Ascending aorta (tissue), 2 donors: ENCODE data around the gene PRKAR1B. TPM values are rescaled to one million over a fixed set of nuclear protein-coding genes. Genes with fewer than 3 reads are reported as not detected.
A peak's percentile ranks its signal among the peaks of the same experiment; 100 is the strongest.

Source experiments
- DNase-seq, 2 donors: peaks; one replicate each; pipeline ENCODE4 v3.0.0-alpha.2; 2019; ENCODE audit warnings: low spot score in 2 of 2
- H3K27ac ChIP-seq, 2 donors: fragments of 200-600 bp; sonication (generic); one replicate each; pipeline ENCODE4 v1.5.1; 2016 to 2017; ENCODE audit warnings: mild to moderate bottlenecking in 1 of 2
- H3K27me3 ChIP-seq: fragments of 200-600 bp; sonication (generic); one replicate; pipeline ENCODE4 v1.5.1; 2017
- H3K36me3 ChIP-seq, 2 donors: fragments of 200-600 bp; sonication (generic); one replicate each; pipeline ENCODE4 v1.5.1; 2016
- H3K4me1 ChIP-seq, 2 donors: fragments of 200-600 bp; sonication (generic); one replicate each; pipeline ENCODE4 v1.5.1; 2016 to 2017; ENCODE audit warnings: mild to moderate bottlenecking in 1 of 2
- H3K4me3 ChIP-seq, 2 donors: fragments of 200-600 bp; sonication (generic); one replicate each; pipeline ENCODE4 v1.5.1; 2016 to 2017; ENCODE audit warnings: mild to moderate bottlenecking in 1 of 2
- H3K9me3 ChIP-seq, 2 donors: fragments of 200-600 bp; sonication (generic); one replicate each; pipeline ENCODE4 v1.5.1; 2016
- intact Hi-C: fragments of 100-400 bp; cut with DNase I; formaldehyde crosslinking; loops from one replicate; pipeline ENCODE4 v1.15.1; 2023
- total RNA-seq: library from RNA; depleted of rRNA; stranded (reverse); fragments of >200 nt; gene quantifications from one replicate; pipeline ENCODE4 v1.1.0, GENCODE V29; 2016
- TF ChIP-seq, protein P1 (sequence below), 3 experiments: fragments of 200-600 bp in 2 of 3; fragments of 450-650 bp in 1 of 3; sonication (generic) in 2 of 3; IDR thresholded peaks; one replicate each; pipeline ENCODE4 v1.5.1; 2016 to 2019; ENCODE audit warnings: antibody characterized with exemption in 3 of 3, mild to moderate bottlenecking in 1 of 3, moderate library complexity in 1 of 3

PRKAR1B gene
- total RNA-seq, 1 donor from 2014 or later = 13.0 TPM

DNA sequence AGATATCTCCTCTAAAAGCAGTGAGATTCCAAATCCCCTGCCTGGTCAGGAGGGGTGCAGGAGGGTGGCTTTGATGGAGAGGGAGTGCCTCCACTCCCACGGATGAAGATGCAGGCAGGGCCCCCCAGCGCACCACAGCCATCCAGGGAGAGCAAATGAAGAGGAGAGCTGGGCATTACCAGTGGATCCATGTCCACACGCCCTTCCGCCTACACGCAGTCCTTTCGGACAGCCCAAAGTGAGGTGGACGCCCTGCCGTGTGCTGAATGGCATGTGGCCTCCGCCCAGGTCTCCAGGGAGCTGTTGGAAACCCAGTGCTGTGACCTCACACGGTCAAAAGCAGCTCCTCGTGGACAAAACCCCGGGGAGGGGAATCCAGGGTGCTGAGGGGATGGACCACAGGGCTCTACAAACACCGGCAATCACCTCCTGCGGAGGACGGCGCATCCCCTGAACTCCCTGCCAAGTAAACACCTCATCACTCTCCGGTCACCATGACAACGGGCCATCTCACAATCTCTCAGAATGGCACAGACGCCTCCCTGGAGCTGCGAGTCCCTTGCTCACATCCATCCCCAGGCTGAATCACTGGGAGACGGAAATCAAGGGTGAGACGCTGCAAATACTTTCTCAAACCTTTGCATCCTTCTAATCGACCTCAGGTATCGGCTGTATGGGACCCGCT lies 35.6 kb downstream of the PRKAR1B start:
- intact Hi-C loops = no loop called here
- Histone ChIP-seq H3K27ac (no peak overlapping the region), H3K9me3 (peaks cover 0 to 17% of the 10 kb centered on the region in 2 donors), H3K27me3 (no peaks in the 10 kb centered on the region), H3K36me3 (no peaks in the 10 kb centered on the region), H3K4me1 (no peaks in the 10 kb centered on the region), H3K4me3 (no peak overlapping the region)
- TF ChIP-seq, protein P1, sequence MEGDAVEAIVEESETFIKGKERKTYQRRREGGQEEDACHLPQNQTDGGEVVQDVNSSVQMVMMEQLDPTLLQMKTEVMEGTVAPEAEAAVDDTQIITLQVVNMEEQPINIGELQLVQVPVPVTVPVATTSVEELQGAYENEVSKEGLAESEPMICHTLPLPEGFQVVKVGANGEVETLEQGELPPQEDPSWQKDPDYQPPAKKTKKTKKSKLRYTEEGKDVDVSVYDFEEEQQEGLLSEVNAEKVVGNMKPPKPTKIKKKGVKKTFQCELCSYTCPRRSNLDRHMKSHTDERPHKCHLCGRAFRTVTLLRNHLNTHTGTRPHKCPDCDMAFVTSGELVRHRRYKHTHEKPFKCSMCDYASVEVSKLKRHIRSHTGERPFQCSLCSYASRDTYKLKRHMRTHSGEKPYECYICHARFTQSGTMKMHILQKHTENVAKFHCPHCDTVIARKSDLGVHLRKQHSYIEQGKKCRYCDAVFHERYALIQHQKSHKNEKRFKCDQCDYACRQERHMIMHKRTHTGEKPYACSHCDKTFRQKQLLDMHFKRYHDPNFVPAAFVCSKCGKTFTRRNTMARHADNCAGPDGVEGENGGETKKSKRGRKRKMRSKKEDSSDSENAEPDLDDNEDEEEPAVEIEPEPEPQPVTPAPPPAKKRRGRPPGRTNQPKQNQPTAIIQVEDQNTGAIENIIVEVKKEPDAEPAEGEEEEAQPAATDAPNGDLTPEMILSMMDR (IDR thresholded peaks at IDR 0.05) = no peak
- DNase-seq = peak in 1 of 2 donors; percentile 37

DNA sequence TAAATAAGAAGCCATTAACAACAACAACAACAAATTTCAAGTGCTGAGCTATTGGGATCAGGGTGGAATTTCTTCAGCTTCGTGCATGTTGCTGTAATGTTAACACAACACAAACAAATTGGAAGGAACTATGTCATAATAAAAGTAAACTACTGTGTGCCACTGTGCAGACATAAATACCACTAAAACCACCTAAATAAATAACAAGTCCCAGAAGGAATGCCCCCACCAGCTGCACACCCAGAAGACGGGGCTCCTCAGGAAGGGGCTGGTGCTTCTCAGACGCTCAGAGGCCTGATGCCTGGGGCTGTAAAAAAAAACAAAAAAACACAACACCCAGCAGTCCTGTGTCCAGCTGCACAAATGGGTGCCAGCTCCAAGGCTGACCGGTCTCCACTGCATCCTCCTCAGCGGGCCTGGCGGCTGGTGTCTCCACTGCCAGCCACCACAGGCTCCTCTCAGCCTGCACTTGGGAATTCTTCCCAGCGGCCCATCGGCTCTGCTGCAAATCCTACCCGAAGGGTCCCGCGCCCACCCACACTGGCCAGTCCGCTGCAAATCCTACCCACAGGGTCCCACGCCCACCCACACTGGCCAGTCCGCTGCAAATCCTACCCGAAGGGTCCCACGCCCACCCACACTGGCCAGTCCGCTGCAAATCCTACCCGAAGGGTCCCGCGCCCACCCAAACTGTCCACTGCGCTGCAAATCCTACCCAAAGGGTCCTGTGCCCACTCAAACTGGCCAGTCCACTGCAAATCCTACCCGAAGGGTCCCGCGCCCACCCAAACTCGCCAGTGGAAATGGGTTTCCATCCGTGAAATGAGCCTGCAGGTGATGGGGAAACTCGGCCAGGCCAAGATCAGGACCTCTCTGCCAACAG lies 36.4 kb downstream of the PRKAR1B start:
- Histone ChIP-seq H3K4me1 (no peaks in the 10 kb centered on the region), H3K27ac (no peak overlapping the region), H3K9me3 (peaks cover 3 to 23% of the 10 kb centered on the region in 2 donors), H3K4me3 (no peak overlapping the region), H3K27me3 (no peaks in the 10 kb centered on the region), H3K36me3 (no peaks in the 10 kb centered on the region)
- TF ChIP-seq, protein P1 (IDR thresholded peaks at IDR 0.05) = no peak
- no peak for DNase-seq
- intact Hi-C loops = no loop called here

GRCh38 chr7:685540-685939 lies 41.5 kb downstream of the PRKAR1B start:
- no peak for DNase-seq
- peaks cover 8 to 28% of the 10 kb centered on the region in 2 donors for H3K9me3 ChIP-seq

GRCh38 chr7:684416-684815 lies 42.7 kb downstream of the PRKAR1B start:
- Histone ChIP-seq H3K4me3 (no peak overlapping the region), H3K9me3 (peaks cover 8 to 28% of the 10 kb centered on the region in 2 donors), H3K36me3 (no peaks in the 10 kb centered on the region), H3K4me1 (no peaks in the 10 kb centered on the region), H3K27ac (no peak overlapping the region), H3K27me3 (no peaks in the 10 kb centered on the region)
- DNase-seq = no peak
- intact Hi-C loops = no loop called here
- TF ChIP-seq, protein P1 (IDR thresholded peaks at IDR 0.05) = no peak

More at GRCh38 chr7:685540-685939, 41.5 kb downstream of the PRKAR1B start:
- Histone ChIP-seq H3K27me3 (no peaks in the 10 kb centered on the region), H3K36me3 (no peaks in the 10 kb centered on the region), H3K4me1 (no peaks in the 10 kb centered on the region), H3K27ac (no peak overlapping the region), H3K4me3 (no peak overlapping the region)
- intact Hi-C loops = no loop called here
- TF ChIP-seq, protein P1 (IDR thresholded peaks at IDR 0.05) = no peak

DNA sequence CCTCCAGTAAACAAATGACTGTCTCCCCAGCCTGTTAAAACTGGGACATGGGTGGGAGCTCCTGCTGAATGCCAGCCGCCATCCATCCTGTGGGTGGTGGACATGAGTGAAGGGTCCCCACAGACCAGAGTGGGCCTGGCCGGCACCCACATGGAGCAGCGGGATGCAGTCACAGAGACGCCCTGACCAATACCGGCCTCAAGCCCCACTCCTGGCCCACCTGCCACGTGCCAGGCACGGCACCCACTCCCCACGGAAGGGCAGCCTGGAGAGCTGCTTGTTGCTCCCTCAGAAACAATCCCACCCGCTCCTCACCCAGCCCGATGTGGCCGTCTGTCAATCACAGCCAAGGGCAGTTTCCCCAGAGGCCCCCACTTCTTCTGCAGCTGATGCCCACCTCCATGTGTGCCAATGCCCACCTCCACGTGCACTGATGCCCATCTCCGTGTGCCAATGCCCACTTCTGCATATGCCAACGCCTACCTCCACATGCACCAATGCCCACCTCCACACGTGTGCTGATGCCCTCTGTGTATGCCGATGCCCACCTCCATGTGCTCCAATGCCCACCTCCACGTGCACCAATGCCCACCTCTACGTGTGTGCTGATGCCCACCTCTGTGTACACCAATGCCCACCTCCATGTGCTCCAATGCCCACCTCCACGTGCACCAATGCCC lies 43.4 kb downstream of the PRKAR1B start:
- DNase-seq = no peak
- H3K4me1 ChIP-seq = no peaks in the 10 kb centered on the region
- intact Hi-C loops = no loop called here

More for the DNA sequence above, 43.4 kb downstream of the PRKAR1B start:
- Histone ChIP-seq H3K27ac (no peak overlapping the region), H3K27me3 (no peaks in the 10 kb centered on the region), H3K9me3 (peaks cover 8 to 23% of the 10 kb centered on the region in 2 donors), H3K4me3 (no peak overlapping the region), H3K36me3 (no peaks in the 10 kb centered on the region)
- TF ChIP-seq, protein P1 (IDR thresholded peaks at IDR 0.05) = no peak
